Measurements from ENCODE around the gene USP25.

- no peak for TF ChIP-seq CTCF (IDR thresholded peaks at IDR 0.05 in 4 of 5, conservative IDR thresholded peaks at IDR 0.05 in 1 of 5)
- TF ChIP-seq POLR2A (IDR thresholded peaks at IDR 0.05): no peak
Observed at GRCh38 chr21:15749082-15749860, 19.5 kb downstream of the USP25 start.
